ENCODE data around the gene FREM1.

GRCh38 chr9:14924230-14925219 lies 14.3 kb upstream of the FREM1 start:
- no peak for TF ChIP-seq POLR2A (IDR thresholded peaks at IDR 0.05)
- no peak for TF ChIP-seq CTCF (IDR thresholded peaks at IDR 0.05)
- TF ChIP-seq POLR2AphosphoS5 (IDR thresholded peaks at IDR 0.05; ENCODE audit: insufficient read depth in 1 of 2, low read depth in 1 of 2), result no peak
